ENCODE measurements around the gene SLC41A2.

Gene SLC41A2

DNA sequence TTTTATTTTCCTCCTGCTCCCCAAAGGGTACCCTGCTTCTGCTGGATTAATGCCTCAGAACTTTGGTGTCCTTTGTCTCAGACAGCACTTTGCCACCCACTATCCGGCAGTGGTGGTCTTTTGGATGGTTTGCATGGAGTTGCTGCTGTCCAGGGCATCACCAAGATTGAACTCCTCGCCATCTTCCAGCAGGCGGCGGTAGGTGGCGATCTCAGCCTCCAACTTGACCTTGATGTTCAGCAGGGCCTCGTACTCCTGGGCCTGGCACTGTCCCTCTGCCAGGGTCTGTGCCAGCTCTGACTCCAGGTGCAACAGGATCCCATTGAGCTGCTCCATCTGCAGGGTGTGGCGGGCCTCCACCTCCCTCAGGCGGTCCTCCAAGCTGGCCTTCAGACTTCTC is 18.6 kb upstream of the SLC41A2 start:
- TF ChIP-seq, protein P1, sequence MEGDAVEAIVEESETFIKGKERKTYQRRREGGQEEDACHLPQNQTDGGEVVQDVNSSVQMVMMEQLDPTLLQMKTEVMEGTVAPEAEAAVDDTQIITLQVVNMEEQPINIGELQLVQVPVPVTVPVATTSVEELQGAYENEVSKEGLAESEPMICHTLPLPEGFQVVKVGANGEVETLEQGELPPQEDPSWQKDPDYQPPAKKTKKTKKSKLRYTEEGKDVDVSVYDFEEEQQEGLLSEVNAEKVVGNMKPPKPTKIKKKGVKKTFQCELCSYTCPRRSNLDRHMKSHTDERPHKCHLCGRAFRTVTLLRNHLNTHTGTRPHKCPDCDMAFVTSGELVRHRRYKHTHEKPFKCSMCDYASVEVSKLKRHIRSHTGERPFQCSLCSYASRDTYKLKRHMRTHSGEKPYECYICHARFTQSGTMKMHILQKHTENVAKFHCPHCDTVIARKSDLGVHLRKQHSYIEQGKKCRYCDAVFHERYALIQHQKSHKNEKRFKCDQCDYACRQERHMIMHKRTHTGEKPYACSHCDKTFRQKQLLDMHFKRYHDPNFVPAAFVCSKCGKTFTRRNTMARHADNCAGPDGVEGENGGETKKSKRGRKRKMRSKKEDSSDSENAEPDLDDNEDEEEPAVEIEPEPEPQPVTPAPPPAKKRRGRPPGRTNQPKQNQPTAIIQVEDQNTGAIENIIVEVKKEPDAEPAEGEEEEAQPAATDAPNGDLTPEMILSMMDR (IDR thresholded peaks at IDR 0.05; ENCODE audit: insufficient read depth, low read length, missing control alignments), result no peak
- no peak for DNase-seq (ENCODE audit: low read depth, low spot score)
- H3K4me3 ChIP-seq (ENCODE audit: low read depth, low read length), result no peak overlapping the region
- POLR2A ChIA-PET, result no interaction called here
- CTCF ChIA-PET, result no interaction called here

DNA sequence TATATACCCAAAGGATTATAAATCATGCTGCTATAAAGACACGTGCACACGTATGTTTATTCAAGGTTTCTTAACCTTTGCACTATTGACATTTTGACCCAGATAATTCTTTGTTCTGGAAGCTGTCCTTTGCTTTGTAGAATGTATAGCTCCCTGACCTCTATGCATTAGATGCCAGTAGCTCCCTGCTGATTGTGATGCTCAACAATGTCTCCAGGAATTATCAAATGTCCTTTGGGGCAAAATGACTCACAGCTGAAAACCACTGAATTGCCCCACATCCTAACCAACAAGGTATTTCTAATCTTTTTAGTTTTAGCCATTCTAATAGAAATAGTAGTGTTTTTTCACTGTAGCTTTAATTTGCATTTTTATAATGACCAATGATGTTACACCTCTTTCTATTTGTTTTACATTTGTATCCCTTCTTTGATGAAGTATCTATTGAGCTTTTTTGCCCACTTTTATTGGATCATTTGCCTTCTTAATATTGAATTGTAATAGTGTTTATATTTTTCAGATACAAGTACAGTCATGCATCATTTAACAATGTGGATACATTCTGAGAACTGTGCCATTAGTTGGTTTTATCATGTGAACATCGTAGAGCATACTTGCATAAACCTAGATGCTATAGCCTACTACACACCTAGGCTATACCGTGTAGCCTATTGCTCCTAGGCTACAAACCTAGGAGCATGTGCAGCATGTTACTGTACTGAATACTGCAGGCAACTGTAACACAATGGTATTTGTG is 17.7 kb upstream of the SLC41A2 start:
- DNase-seq (ENCODE audit: low read depth, low spot score), result no peak
- CTCF ChIA-PET, result no interaction called here
- POLR2A ChIA-PET, result no interaction called here
- TF ChIP-seq, protein P1 (IDR thresholded peaks at IDR 0.05; ENCODE audit: insufficient read depth, low read length, missing control alignments), result no peak
- H3K4me3 ChIP-seq (ENCODE audit: low read depth, low read length), result no peak overlapping the region

DNA sequence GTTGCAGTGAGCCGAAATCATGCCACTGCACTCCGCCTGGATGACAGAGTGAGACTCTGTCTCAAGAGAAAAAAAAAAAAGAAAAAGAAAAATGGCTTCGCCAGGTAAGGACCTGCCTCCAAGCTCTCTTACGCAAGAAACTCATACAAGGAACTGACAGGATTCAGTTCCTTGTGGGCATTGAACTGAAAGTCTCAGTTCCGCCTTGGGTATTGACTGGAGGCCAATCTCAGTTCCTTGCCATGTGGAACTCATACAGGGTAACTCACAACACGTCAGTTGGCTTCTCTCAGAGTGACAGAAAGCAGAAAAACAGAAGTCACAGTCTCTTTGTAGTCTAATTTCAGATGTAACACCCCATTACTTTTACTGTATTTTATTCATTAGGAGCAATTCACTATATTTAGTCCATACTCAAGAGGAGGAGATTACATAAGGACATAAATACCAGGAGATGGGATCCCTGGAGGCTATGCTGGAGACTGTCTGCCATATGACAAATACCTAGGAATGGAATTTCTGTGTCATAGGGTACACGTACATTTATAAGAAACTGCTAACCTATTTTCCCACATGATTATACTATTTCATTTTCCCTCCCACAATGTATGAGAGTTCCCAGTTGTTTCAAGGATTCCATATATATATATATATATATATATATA is 16.7 kb upstream of the SLC41A2 start:
- ChIA-PET POLR2A (no interaction called here), CTCF (no interaction called here)
- TF ChIP-seq, protein P1 (IDR thresholded peaks at IDR 0.05; ENCODE audit: insufficient read depth, low read length, missing control alignments), result no peak
- DNase-seq (ENCODE audit: low read depth, low spot score), result no peak
- H3K4me3 ChIP-seq (ENCODE audit: low read depth, low read length), result no peak overlapping the region

DNA sequence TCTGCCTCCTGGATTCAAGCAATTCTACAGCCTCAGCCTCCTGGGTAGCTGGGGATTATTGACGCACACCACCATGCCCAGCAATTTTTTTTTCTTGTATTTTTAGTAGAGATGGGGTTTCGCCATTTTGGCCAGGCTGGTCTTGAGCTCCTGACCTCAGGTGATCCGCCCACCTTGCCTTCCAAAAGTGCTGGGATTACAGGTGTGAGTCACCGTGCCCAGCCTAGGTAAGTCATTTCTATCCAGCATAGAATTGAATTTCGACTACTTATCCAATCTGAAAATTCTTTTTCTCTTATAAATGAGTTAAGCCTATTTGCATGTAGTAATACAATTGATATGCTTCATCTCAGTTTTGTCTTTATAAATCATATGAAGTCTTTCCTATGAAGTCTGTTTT is 15.2 kb upstream of the SLC41A2 start:
- CTCF ChIA-PET, result no interaction called here
- H3K4me3 ChIP-seq (ENCODE audit: low read depth, low read length), result no peak overlapping the region
- no peak for DNase-seq (ENCODE audit: low read depth, low spot score)
- POLR2A ChIA-PET, result no interaction called here
- TF ChIP-seq, protein P1 (IDR thresholded peaks at IDR 0.05; ENCODE audit: insufficient read depth, low read length, missing control alignments), result no peak

DNA sequence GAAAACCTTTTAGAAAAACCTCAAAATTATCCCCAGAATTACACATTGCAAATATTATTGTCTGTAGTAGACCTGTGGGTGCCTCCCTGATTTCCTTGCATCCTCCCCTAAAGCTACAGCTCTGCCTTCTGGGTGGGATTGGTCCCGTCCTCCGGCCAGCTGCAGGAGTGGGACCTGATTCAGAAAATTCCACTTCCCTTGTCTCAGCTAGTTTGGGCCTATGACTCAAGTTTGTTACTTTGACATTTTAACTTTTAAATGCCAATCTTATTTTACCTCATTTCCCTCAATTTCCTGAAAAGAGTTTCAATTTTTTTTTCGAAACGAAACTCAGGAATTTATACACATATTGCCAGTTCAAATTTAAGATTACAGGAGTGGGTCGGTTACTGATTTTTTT is 13.2 kb upstream of the SLC41A2 start:
- TF ChIP-seq, protein P1 (IDR thresholded peaks at IDR 0.05; ENCODE audit: insufficient read depth, low read length, missing control alignments), result no peak
- no peak overlapping the region for H3K4me3 ChIP-seq (ENCODE audit: low read depth, low read length)
- ChIA-PET POLR2A (interaction anchor here (0.7 kb wide), 1 partner anchor 26 kb away, joined by 4 read pairs; no protein-coding TSS in a partner anchor), CTCF (interaction anchor here (0.7 to 1.5 kb wide), 2 partner anchors 12 to 376 kb away, joined by 3 read pairs; no protein-coding TSS in a partner anchor)
- no peak for DNase-seq (ENCODE audit: low read depth, low spot score)

DNA sequence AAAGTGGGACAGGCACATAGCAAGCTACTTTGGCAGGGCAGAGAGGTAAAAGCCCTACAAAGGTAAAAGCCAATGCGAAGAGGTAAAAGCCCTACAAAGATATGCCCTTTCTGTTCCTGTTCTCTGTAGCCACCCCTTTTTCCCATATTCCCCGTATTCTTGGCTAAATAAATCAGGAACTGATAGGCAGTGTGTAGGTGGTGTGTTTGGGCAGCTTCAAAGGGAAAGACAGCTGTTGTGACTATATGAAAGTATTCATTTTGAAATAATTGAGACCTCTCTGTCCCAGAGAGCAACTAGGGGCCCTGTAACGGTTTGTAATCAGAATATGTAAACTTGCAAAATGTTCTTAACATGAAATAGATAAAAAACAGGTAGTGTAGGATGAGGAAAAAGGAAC is 11.3 kb upstream of the SLC41A2 start:
- TF ChIP-seq, protein P1 (IDR thresholded peaks at IDR 0.05; ENCODE audit: insufficient read depth, low read length, missing control alignments), result no peak
- no peak overlapping the region for H3K4me3 ChIP-seq (ENCODE audit: low read depth, low read length)
- ChIA-PET CTCF (interaction anchor here (0.6 kb wide), 1 partner anchor 26 kb away, joined by 3 read pairs; no protein-coding TSS in a partner anchor), POLR2A (no interaction called here)
- no peak for DNase-seq (ENCODE audit: low read depth, low spot score)

All from AG04449 (cell line).